SK-N-SH (cell line): Measurements from ENCODE around the gene STX7. TPM values are rescaled to one million over a fixed set of nuclear protein-coding genes. Genes with fewer than 3 reads are reported as not detected.
A peak's percentile ranks its signal among the peaks of the same experiment; 100 is the strongest.
"Not testable (repeated sequence)": the region's sequence is repeated elsewhere in the genome, so short reads cannot be mapped to it uniquely, and the experiment has no call there.

Source experiments
- CTCF ChIA-PET: fragments of 300-600, 350-600 bp; formaldehyde crosslinking; extraction: SDS; loops from one replicate; lab custom pipeline; 2021; lab: Yijun Ruan, JAX
- POLR2A ChIA-PET: fragments of 350-600 bp; sonication (Branson Sonifier 250); formaldehyde crosslinking; extraction: SDS; loops from one replicate; lab custom pipeline; 2020; ENCODE audit warnings: antibody characterized with exemption, inconsistent platforms; lab: Yijun Ruan, JAX
- DNase-seq: peaks from one replicate; pipeline ENCODE4 v3.0.0; 2012
- H2AFZ ChIP-seq: fragments of 200-600 bp; sonication (generic); 2 replicates; pipeline ENCODE4 v1.8.1; 2016; ENCODE audit warnings: antibody characterized with exemption, mild to moderate bottlenecking, low read depth
- H3F3A ChIP-seq: fragments of 200-600 bp; sonication (generic); replicated peaks from 2 replicates; pipeline ENCODE3; 2016; ENCODE audit warnings: antibody characterized with exemption, mild to moderate bottlenecking; ENCODE audit not compliant: insufficient read depth
- H3K27ac ChIP-seq, 2 experiments: fragments of 200-500 bp in 1 of 2; fragments of 200-600 bp in 1 of 2; sonication (Bioruptor generic) in 1 of 2; sonication (generic), shearing (Covaris generic) in 1 of 2; 2 replicates each; pipeline versions ENCODE4 v1.5.1 to v1.6.1; 2014 to 2016; ENCODE audit warnings: low read depth in 2 of 2, inconsistent platforms in 1 of 2, low read length in 1 of 2, mild to moderate bottlenecking in 1 of 2, mixed read lengths in 1 of 2
- H3K27me3 ChIP-seq: fragments of 200-600 bp; sonication (generic), shearing (Covaris generic); 2 replicates; pipeline ENCODE4 v1.6.1; 2016; ENCODE audit warnings: mixed run types; ENCODE audit not compliant: insufficient read depth
- H3K36me3 ChIP-seq, 2 experiments: fragments of 200-500 bp in 1 of 2; fragments of 200-600 bp in 1 of 2; sonication (Bioruptor generic) in 1 of 2; sonication (generic) in 1 of 2; replicated peaks in 1 of 2; 2 replicates each; pipeline versions ENCODE3 to v1.5.1; 2014 to 2016; ENCODE audit warnings: low read length in 1 of 2, mild to moderate bottlenecking in 1 of 2; ENCODE audit not compliant: insufficient read depth in 2 of 2, control insufficient read depth in 1 of 2
- H3K4me1 ChIP-seq, 2 experiments: fragments of 200-500 bp in 1 of 2; fragments of 200-600 bp in 1 of 2; sonication (Bioruptor generic) in 1 of 2; sonication (generic), shearing (Covaris generic) in 1 of 2; 2 replicates each; pipeline versions ENCODE4 v1.5.1 to v1.6.1; 2014 to 2016; ENCODE audit warnings: low read depth in 1 of 2, low read length in 1 of 2, mixed run types in 1 of 2; ENCODE audit not compliant: insufficient read depth in 2 of 2, control insufficient read depth in 1 of 2
- H3K4me2 ChIP-seq: fragments of 200-600 bp; sonication (generic), shearing (Covaris generic); 2 replicates; pipeline ENCODE4 v1.6.1; 2017; ENCODE audit warnings: mixed run types
- H3K4me3 ChIP-seq, 2 experiments: fragments of 200-500 bp in 1 of 2; fragments of 200-600 bp in 1 of 2; sonication (Bioruptor generic) in 1 of 2; sonication (generic), shearing (Covaris generic) in 1 of 2; 2 replicates each; pipeline versions ENCODE4 v1.5.1 to v1.8.1; 2014 to 2016; ENCODE audit warnings: low read depth in 2 of 2, inconsistent platforms in 1 of 2, low read length in 1 of 2, mild to moderate bottlenecking in 1 of 2, mixed read lengths in 1 of 2, moderate library complexity in 1 of 2
- H3K79me2 ChIP-seq: fragments of 200-600 bp; sonication (generic); 2 replicates; pipeline ENCODE4 v1.8.1; 2017; ENCODE audit warnings: mild to moderate bottlenecking; ENCODE audit not compliant: insufficient read depth
- H3K9ac ChIP-seq: fragments of 200-600 bp; sonication (generic); 2 replicates; pipeline ENCODE4 v1.6.1; 2017; ENCODE audit warnings: mixed run types
- H3K9me2 ChIP-seq: fragments of 200-600 bp; sonication (generic); 2 replicates; pipeline ENCODE4 v1.6.1; 2017; ENCODE audit warnings: mixed run types
- H3K9me3 ChIP-seq: fragments of 200-600 bp; sonication (generic); 2 replicates; pipeline ENCODE4 v1.6.1; 2017; ENCODE audit warnings: mixed run types, mild to moderate bottlenecking, moderate library complexity
- H4K20me1 ChIP-seq: fragments of 200-600 bp; sonication (generic); 2 replicates; pipeline ENCODE4 v1.6.1; 2017; ENCODE audit warnings: mild to moderate bottlenecking, mixed run types; ENCODE audit not compliant: insufficient read depth
- CHD2 ChIP-seq: fragments of 150-350 bp; IDR thresholded peaks from 2 replicates; pipeline ENCODE4 v1.6.1; 2018; ENCODE audit warnings: low read length; ENCODE audit not compliant: partially characterized antibody
- CTCF ChIP-seq: fragments of 200-600 bp; sonication (generic); IDR thresholded peaks from 2 replicates; pipeline ENCODE4 v1.6.1; 2017; ENCODE audit warnings: antibody characterized with exemption, mild to moderate bottlenecking, moderate library complexity
- ELF1 ChIP-seq: IDR thresholded peaks from 2 replicates; pipeline ENCODE4 v1.4.0; 2012
- FOSL2 ChIP-seq: IDR thresholded peaks from 2 replicates; pipeline ENCODE4 v1.4.0; 2012; ENCODE audit warnings: low read depth, mild to moderate bottlenecking, moderate library complexity, borderline replicate concordance
- GABPA ChIP-seq: IDR thresholded peaks from 2 replicates; pipeline ENCODE4 v1.4.0; 2012; ENCODE audit warnings: low read depth, mild to moderate bottlenecking
- GATA2 ChIP-seq: sonication (generic); formaldehyde crosslinking; IDR thresholded peaks from 2 replicates; pipeline ENCODE4 v1.5.0; 2020; ENCODE audit warnings: mild to moderate bottlenecking, missing genetic modification reagents
- MAX ChIP-seq: IDR thresholded peaks from 2 replicates; pipeline ENCODE4 v1.4.0; 2012; ENCODE audit warnings: low read depth
- NRF1 ChIP-seq: IDR thresholded peaks from 2 replicates; pipeline ENCODE4 v1.6.1; 2012; ENCODE audit warnings: low read depth, mild to moderate bottlenecking, low read length
- PBX3 ChIP-seq: IDR thresholded peaks from 2 replicates; pipeline ENCODE4; 2012
- POLR2AphosphoS5 ChIP-seq: IDR thresholded peaks from 2 replicates; pipeline ENCODE4 v1.6.1; 2012; ENCODE audit warnings: low read depth, low read length
- SIN3A ChIP-seq: IDR thresholded peaks from 2 replicates; pipeline ENCODE4 v1.6.1; 2012; ENCODE audit warnings: low read depth, mild to moderate bottlenecking, low read length, moderate library complexity, borderline replicate concordance
- TCF12 ChIP-seq: IDR thresholded peaks from 2 replicates; pipeline ENCODE4 v1.4.0; 2012
- USF1 ChIP-seq: IDR thresholded peaks from 2 replicates; pipeline ENCODE4 v1.4.0; 2012; ENCODE audit warnings: low read depth, borderline replicate concordance
- WGBS: methylation state at CpG from one replicate; pipeline ENCODE4 v1.1.6; 2017; ENCODE audit warnings: low lambda C conversion rate; 5-methylcytosine and 5-hydroxymethylcytosine counted together
- polyA plus RNA-seq, 3 experiments: library from polyadenylated mRNA; depleted of rRNA; stranded (reverse); fragments of >200 nt; gene quantifications; 2 replicates each; pipeline ENCODE4 v1.2.3, GENCODE V29; 2012
- TF ChIP-seq, protein P1 (sequence below): fragments of 150-350 bp; IDR thresholded peaks from 2 replicates; pipeline ENCODE4 v1.6.1; 2017; ENCODE audit warnings: antibody characterized with exemption, low read length, low read depth, borderline replicate concordance
- TF ChIP-seq, protein P2 (sequence below): fragments of 150-350 bp; IDR thresholded peaks from 2 replicates; pipeline ENCODE4 v1.6.1; 2016; ENCODE audit warnings: mild to moderate bottlenecking, low read depth, low read length

The STX7 gene, protein sequence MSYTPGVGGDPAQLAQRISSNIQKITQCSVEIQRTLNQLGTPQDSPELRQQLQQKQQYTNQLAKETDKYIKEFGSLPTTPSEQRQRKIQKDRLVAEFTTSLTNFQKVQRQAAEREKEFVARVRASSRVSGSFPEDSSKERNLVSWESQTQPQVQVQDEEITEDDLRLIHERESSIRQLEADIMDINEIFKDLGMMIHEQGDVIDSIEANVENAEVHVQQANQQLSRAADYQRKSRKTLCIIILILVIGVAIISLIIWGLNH
- polyA plus RNA-seq (2012; rRNA removed) = 12.8 and 16.0 TPM in 2 replicates
- 15.7 and 15.8 TPM in 2 replicates for polyA plus RNA-seq (2012; cell fraction: cytosol; rRNA removed)
- 5.7 and 9.9 TPM in 2 replicates for polyA plus RNA-seq (2012; cell fraction: nucleus; rRNA removed)

DNA sequence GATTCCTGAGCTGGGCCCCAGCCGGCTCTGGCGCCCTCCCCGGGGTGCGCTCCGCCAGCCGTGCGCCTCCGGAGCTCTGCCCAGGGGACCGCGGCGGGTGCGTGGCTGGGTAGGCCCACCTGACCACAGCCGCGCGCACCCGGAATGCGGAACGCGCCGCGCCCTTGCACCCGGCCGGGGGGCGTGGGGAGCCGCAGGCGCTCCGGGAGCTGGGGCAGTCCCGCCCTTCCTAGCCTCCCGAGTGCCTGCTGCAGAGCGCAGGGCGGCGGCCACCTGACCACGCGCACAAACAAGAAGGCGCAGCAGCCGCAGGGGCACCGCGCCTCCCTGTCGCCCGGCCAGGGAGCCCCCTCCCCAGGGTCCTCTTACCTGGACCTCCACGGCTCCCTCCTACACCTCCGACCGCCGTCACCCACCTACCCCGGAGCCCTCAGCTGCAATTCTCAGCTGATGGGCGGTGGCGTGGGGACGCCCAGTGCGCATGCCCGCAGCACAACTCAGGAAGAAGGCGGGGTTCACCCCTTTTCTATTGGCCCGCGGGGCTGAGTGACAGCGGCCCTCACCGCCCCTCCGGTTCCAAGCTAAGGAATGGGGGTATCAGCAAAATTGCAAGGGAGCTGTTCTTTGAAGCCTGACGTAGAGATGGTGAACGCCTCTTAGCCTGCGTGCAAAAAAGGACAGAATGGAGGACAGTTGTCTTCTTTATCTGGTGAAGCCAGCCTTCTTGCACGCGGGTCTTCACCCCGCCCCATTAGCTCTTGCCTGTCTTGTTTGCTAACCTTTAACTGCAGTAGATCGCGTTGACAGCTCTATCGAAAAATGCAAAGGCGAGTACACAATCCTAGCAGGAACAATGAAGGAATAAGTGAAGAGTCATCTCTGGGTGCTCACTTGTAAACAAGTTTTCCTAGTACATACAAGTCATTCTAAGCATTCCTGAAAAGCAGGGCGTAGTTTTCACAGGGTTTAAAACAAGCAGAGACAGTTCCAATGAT, at the start of gene STX7:
STX7 (minus strand) TSS at position 479 of the 995 bp plus-strand sequence. CDS start 9,586 bp downstream, outside the sequence.
- peak within 1 kb of the TSS; percentile 59; the same call in 1 of the 2 replicates for H3K9ac ChIP-seq
- peak within 1 kb of the TSS; percentile 87 for H2AFZ ChIP-seq
- H3F3A ChIP-seq = peaks cover 3% of the 10 kb centered on the region
- under 1% methylated on average over 19 of the region's 67 CpGs for WGBS
- peaks cover 28% of the 10 kb centered on the region; the same call in 1 of the 2 replicates for H3K27me3 ChIP-seq
- H3K9me3 ChIP-seq = no peaks in the 10 kb centered on the region
- H3K27ac ChIP-seq = peak within 1 kb of the TSS; percentile 19 to 22; a peak in 2 of 4 replicates
- TF ChIP-seq PBX3 = peak; percentile 99
- TF ChIP-seq GATA2 = no peak
- TF ChIP-seq SIN3A = peak; percentile 46; the same call in 1 of the 2 replicates
- TF ChIP-seq, protein P1, sequence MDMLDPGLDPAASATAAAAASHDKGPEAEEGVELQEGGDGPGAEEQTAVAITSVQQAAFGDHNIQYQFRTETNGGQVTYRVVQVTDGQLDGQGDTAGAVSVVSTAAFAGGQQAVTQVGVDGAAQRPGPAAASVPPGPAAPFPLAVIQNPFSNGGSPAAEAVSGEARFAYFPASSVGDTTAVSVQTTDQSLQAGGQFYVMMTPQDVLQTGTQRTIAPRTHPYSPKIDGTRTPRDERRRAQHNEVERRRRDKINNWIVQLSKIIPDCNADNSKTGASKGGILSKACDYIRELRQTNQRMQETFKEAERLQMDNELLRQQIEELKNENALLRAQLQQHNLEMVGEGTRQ = 0 out of 2 replicates have a peak, but pooled peaks have one; percentile 9
- peak; percentile 55; the same call in 1 of the 2 replicates for TF ChIP-seq USF1
- peak; percentile 55 for TF ChIP-seq ELF1
- peak; percentile 21; the same call in 1 of the 2 replicates for TF ChIP-seq GABPA
- peak; percentile 80 for TF ChIP-seq NRF1
- peak; percentile 79 for TF ChIP-seq POLR2AphosphoS5
- no peak for TF ChIP-seq CTCF
- no peak for TF ChIP-seq TCF12
- TF ChIP-seq MAX = peak; percentile 37
- TF ChIP-seq, protein P2, sequence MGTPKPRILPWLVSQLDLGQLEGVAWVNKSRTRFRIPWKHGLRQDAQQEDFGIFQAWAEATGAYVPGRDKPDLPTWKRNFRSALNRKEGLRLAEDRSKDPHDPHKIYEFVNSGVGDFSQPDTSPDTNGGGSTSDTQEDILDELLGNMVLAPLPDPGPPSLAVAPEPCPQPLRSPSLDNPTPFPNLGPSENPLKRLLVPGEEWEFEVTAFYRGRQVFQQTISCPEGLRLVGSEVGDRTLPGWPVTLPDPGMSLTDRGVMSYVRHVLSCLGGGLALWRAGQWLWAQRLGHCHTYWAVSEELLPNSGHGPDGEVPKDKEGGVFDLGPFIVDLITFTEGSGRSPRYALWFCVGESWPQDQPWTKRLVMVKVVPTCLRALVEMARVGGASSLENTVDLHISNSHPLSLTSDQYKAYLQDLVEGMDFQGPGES = no peak
- peak; percentile 12 for TF ChIP-seq CHD2
- TF ChIP-seq FOSL2 = no peak
- H3K79me2 ChIP-seq = peaks cover 35% of the 10 kb centered on the region
- no peaks in the 10 kb centered on the region for H3K36me3 ChIP-seq
- peak within 1 kb of the TSS; percentile 83 for H3K4me2 ChIP-seq
- peaks cover 4% of the 10 kb centered on the region; the same call in 1 of the 2 replicates for H4K20me1 ChIP-seq
- ChIA-PET POLR2A (interaction anchor here (0.6 to 1.5 kb wide), 3 partner anchors 18 to 301 kb away, joined by 3 to 6 read pairs (median 3); partner anchors contain the start of gene RPS12), CTCF (interaction anchor here (0.6 to 1.6 kb wide), 6 partner anchors 16 to 310 kb away, joined by 3 to 11 read pairs (median 4); no protein-coding TSS in a partner anchor)
- H3K9me2 ChIP-seq = no peaks in the 10 kb centered on the region
- H3K4me3 ChIP-seq = peak within 1 kb of the TSS; percentile 72 to 76
- DNase-seq = peak; percentile 93
- peaks cover 4 to 8% of the 10 kb centered on the region in 2 experiments; a peak in 3 of 4 replicates for H3K4me1 ChIP-seq

GRCh38 chr6:132560087-132560486, 47.2 kb upstream of the STX7 start:
- DNase-seq, POLR2A ChIA-PET, H2AFZ ChIP-seq, H3F3A ChIP-seq, H3K9ac ChIP-seq, H4K20me1 ChIP-seq, H3K4me2 ChIP-seq, H3K9me2 ChIP-seq, H3K4me1 ChIP-seq, H3K9me3 ChIP-seq, H3K27me3 ChIP-seq, H3K36me3 ChIP-seq, H3K27ac ChIP-seq, H3K4me3 ChIP-seq, H3K79me2 ChIP-seq: not testable (repeated sequence)
- CTCF ChIA-PET = interaction anchor here (1.3 kb wide), 1 partner anchor 30 kb away, joined by 5 read pairs; no protein-coding TSS in a partner anchor
- under 1% methylated on average over 3 of the region's 3 CpGs for WGBS
